ENCODE results near the gene PMM1. TPM values are rescaled to one million over a fixed set of nuclear protein-coding genes. Genes with fewer than 3 reads are reported as not detected.

Gene PMM1
- total and polyA plus RNA-seq, 2 donors (not counting 3 experiments of a cell fraction or from before 2014, with no cell fraction given) = 14.6 to 31.7 TPM

DNA sequence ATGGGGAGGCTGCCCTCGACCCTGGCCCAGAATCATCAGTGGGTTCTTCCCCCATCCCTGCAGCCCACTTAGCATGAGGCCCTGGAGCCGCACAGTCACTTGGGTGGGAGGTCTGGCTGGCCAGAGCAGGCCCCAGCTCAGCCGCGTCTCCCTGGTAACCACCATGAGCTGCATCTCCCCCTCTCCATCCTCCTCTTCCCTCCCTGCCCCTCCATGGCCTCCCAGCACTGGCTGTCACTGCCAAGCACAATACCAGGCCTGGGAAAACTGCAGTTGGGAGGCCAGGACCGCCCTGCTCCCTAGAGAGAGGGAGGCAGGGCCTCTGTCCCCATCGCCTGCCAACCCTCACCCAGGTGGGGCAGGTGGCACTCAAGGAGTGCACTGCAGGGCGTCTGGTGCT, 20.8 kb downstream of the PMM1 start:
- TF ChIP-seq EZH2 (IDR thresholded peaks at IDR 0.05; ENCODE audit: borderline replicate concordance, low read depth, low read length, severe bottlenecking) = no peak
- TF ChIP-seq FOS (IDR thresholded peaks at IDR 0.05; ENCODE audit: borderline replicate concordance, insufficient read depth, low read length) = no peak
- no peak for TF ChIP-seq POLR2AphosphoS5 (IDR thresholded peaks at IDR 0.05; ENCODE audit: insufficient read depth, low read depth, low read length)
- no peak for TF ChIP-seq POLR2A (IDR thresholded peaks at IDR 0.05; ENCODE audit: low read depth, low read length)
- TF ChIP-seq GATA2 (IDR thresholded peaks at IDR 0.05; ENCODE audit: insufficient read depth, insufficient read length, low read depth, low read length) = no peak
- TF ChIP-seq, protein P1, sequence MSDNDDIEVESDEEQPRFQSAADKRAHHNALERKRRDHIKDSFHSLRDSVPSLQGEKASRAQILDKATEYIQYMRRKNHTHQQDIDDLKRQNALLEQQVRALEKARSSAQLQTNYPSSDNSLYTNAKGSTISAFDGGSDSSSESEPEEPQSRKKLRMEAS (IDR thresholded peaks at IDR 0.05; ENCODE audit: insufficient read depth, insufficient read length) = no peak
- TF ChIP-seq MYC (IDR thresholded peaks at IDR 0.05; ENCODE audit: low read depth, low read length) = no peak
- TF ChIP-seq, protein P2, sequence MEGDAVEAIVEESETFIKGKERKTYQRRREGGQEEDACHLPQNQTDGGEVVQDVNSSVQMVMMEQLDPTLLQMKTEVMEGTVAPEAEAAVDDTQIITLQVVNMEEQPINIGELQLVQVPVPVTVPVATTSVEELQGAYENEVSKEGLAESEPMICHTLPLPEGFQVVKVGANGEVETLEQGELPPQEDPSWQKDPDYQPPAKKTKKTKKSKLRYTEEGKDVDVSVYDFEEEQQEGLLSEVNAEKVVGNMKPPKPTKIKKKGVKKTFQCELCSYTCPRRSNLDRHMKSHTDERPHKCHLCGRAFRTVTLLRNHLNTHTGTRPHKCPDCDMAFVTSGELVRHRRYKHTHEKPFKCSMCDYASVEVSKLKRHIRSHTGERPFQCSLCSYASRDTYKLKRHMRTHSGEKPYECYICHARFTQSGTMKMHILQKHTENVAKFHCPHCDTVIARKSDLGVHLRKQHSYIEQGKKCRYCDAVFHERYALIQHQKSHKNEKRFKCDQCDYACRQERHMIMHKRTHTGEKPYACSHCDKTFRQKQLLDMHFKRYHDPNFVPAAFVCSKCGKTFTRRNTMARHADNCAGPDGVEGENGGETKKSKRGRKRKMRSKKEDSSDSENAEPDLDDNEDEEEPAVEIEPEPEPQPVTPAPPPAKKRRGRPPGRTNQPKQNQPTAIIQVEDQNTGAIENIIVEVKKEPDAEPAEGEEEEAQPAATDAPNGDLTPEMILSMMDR (IDR thresholded peaks at IDR 0.05; ENCODE audit: extremely low read depth in 1 of 2, insufficient read depth in 1 of 2, low read depth in 1 of 2, low read length in 2 of 2) = no peak
- no peak for TF ChIP-seq JUN (IDR thresholded peaks at IDR 0.05; ENCODE audit: borderline replicate concordance, insufficient read depth, insufficient read length, low read depth)
- Histone ChIP-seq H4K20me1 (replicated peaks; ENCODE audit: control insufficient read depth, extremely low read depth, insufficient read depth, low read length) (no peaks in the 10 kb centered on the region), H3K9me1 (replicated peaks; ENCODE audit: control insufficient read depth, extremely low read depth, insufficient read depth, low read length) (no peaks in the 10 kb centered on the region), H3K36me3 (ENCODE audit: control insufficient read depth in 2 of 2, extremely low read depth in 1 of 2, insufficient read depth in 2 of 2, low read length in 2 of 2) (no peaks in the 10 kb centered on the region), H3K4me1 (ENCODE audit: control insufficient read depth, extremely low read depth, insufficient read depth, low read length) (peaks cover 5% of the 10 kb centered on the region), H3K9me3 (replicated peaks; ENCODE audit: control insufficient read depth, insufficient read depth, low read length) (no peaks in the 10 kb centered on the region), H3K27me3 (ENCODE audit: control insufficient read depth in 2 of 2, insufficient read depth in 2 of 2, low read length in 2 of 2) (no peaks in the 10 kb centered on the region), H3K79me2 (ENCODE audit: control insufficient read depth, insufficient read depth, low read length) (no peaks in the 10 kb centered on the region), H3K4me2 (ENCODE audit: insufficient read depth, low read length) (no peak overlapping the region), H3K9ac (replicated peaks; ENCODE audit: extremely low read depth, insufficient read depth, low read length) (no peak overlapping the region), H3K4me3 (replicated peaks in 1 of 3; ENCODE audit: insufficient read depth in 1 of 3, low read depth in 1 of 3, low read length in 3 of 3) (no peak overlapping the region), H3K27ac (ENCODE audit: insufficient read depth, low read depth, low read length) (no peak overlapping the region), H2AFZ (ENCODE audit: low read depth, low read length) (no peak overlapping the region)
- BruUV-seq (replicated peaks) = no TSS peak
- no peak for DNase-seq (ENCODE audit: low read depth, low spot score)
- CTCF ChIA-PET = interaction anchor here (1.1 to 1.5 kb wide), 2 partner anchors 10 to 28 kb away, joined by 3 read pairs; no protein-coding TSS in a partner anchor
- dilution Hi-C loops (cut with MboI; ENCODE audit: extremely low pct_ligation_motif_present, low sequenced_read_pairs) (no loop called here), intact Hi-C loops (cut with micrococcal nuclease) (no loop called here)
- no peak for FAIRE-seq
- POLR2A ChIA-PET = no interaction called here

Data from endothelial cell of umbilical vein (primary cell).